A549 treated with AZD2906 at 1 μM for 4 hours (cell line): ENCODE measurements around the gene PTH1R. TPM values are rescaled to one million over a fixed set of nuclear protein-coding genes. Genes with fewer than 3 reads are reported as not detected.

Experiments
- total RNA-seq: library from RNA; stranded (reverse); fragments of 200-300 nt; extraction: Qiagen RNA extraction; gene quantifications from 5 replicates; pipeline ENCODE4 v1.2.3, GENCODE V29; 2022

The PTH1R gene
- total RNA-seq, result 0.72 to 2.3 TPM (median 1.4 TPM) in 5 replicates

GRCh38 chr3:46877406-46878125 is at the start of gene PTH1R:
Gene PTH1R (plus strand): TSS chr3:46877721. CDS start chr3:46883560, 5,839 bp downstream.

GRCh38 chr3:46863261-46863782 is 14.2 kb upstream of the PTH1R start, which contains the start of gene MYL3:
Gene MYL3 (minus strand): TSS chr3:46863444. CDS start chr3:46863390, 54 bp downstream.

Other genes starting within 250 kb of the PTH1R start
- 5.1 to 8.7 TPM (median 7.0 TPM) in 5 replicates for gene ALS2CL, start 184.0 kb upstream of the PTH1R start, total RNA-seq
- gene TMIE, start 176.3 kb upstream of the PTH1R start, total RNA-seq, result 0.07 to 0.17 TPM (median 0.12 TPM) in 5 replicates
- gene PRSS50, start 159.9 kb upstream of the PTH1R start, total RNA-seq, result not detected in 5 replicates
- 0.07 to 0.12 TPM (median 0.10 TPM) in 3 of 5 replicates, not detected in the others for gene MYL3, start 14.3 kb upstream of the PTH1R start, total RNA-seq
- 61.2 to 98.0 TPM (median 62.5 TPM) in 5 replicates for gene CCDC12, start 99.0 kb downstream of the PTH1R start, total RNA-seq
- gene NBEAL2, start 101.9 kb downstream of the PTH1R start, total RNA-seq, result 50.0 to 83.7 TPM (median 62.9 TPM) in 5 replicates